CMK (cell line): Measurements from ENCODE around the gene HAGH.

Source experiments
- DNase-seq: peaks from one replicate; pipeline ENCODE4 v3.0.0-alpha.2; 2010; ENCODE audit warnings: low read depth

HAGH gene

GRCh38 chr16:1773703-1774447, 52.8 kb downstream of the HAGH start:
- DNase-seq, result no peak

- DNase-seq, result peak; percentile 74
These were observed 53.5 kb downstream of the HAGH start, which contains the start of gene MRPS34 for GRCh38 chr16:1772908-1773702. TSS of gene MRPS34 (minus strand) at chr16:1773134. CDS start at chr16:1773119, 15 bp downstream.

GRCh38 chr16:1772362-1772907, 54.2 kb downstream of the HAGH start, which contains the start of gene EME2:
TSS of gene EME2 (plus strand) at chr16:1772810. CDS start at chr16:1773228, 418 bp downstream.
- no peak for DNase-seq

DNA sequence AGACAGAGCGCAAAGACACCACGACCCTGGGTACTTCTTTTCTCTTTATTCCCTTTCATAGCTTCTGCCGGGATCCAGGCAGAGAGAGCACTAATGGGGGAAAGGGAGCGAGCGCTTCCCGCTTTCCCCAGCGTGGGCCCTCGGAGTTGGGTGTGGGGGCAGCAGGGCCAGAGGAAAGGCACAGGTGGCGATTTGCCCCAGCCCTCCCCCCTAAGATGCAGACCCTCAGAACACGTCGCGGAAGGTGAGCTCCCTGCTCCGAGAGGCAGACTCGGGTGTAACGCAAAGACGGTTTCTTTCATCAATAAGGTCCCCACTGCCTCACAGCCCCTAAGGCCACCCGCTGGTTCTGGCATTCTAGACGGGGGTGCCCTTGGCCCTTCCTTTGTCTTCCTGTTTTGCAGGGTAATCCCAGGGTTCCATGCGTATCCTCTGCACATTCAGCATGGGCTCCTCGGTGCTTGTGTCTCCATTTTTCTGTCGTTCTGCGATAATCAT, 54.7 kb downstream of the HAGH start:
- no peak for DNase-seq

- DNase-seq, result no peak
These were observed 55.3 kb downstream of the HAGH start, which contains the start of gene NME3 for GRCh38 chr16:1771188-1771863. TSS of gene NME3 (minus strand) at chr16:1771543. CDS start at chr16:1771534, 9 bp downstream.

GRCh38 chr16:1770328-1771187, 56.1 kb downstream of the HAGH start:
- no peak for DNase-seq

GRCh38 chr16:1769402-1770300, 57.0 kb downstream of the HAGH start:
- DNase-seq, result no peak

DNA sequence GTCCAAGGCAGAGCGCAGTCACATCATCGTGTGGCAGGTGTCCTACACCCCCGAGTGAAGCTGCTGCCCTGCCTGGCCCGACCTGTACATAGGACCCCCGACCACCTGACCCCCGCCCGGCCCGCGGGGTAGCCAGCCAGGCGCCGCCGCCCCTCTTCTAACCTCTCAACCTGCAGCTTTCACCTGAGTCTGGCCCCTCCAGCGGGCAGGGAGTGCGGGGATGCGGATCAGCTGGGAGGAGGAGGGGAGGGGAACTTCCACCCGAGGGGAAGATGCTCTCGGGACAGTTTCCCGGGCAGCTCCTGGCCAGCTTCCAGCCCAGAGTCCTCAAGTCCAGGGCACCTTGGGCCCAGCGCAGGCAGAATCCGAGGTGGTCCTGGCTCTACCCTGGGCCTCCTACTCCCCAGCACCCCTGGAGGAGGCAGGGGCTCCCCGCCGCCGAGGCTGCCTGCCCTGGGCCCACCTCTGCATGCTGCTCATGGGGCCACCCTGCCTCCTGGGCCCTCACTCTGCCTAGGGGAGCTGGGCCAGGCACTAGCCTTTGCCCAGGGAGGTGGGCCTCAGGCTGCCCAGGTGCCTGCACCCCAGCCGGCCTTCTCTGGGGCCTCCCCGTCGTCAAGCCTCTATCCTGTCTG, 57.7 kb downstream of the HAGH start:
- no peak for DNase-seq

- DNase-seq, result no peak
These were observed 58.4 kb downstream of the HAGH start for GRCh38 chr16:1768061-1768766.

DNA sequence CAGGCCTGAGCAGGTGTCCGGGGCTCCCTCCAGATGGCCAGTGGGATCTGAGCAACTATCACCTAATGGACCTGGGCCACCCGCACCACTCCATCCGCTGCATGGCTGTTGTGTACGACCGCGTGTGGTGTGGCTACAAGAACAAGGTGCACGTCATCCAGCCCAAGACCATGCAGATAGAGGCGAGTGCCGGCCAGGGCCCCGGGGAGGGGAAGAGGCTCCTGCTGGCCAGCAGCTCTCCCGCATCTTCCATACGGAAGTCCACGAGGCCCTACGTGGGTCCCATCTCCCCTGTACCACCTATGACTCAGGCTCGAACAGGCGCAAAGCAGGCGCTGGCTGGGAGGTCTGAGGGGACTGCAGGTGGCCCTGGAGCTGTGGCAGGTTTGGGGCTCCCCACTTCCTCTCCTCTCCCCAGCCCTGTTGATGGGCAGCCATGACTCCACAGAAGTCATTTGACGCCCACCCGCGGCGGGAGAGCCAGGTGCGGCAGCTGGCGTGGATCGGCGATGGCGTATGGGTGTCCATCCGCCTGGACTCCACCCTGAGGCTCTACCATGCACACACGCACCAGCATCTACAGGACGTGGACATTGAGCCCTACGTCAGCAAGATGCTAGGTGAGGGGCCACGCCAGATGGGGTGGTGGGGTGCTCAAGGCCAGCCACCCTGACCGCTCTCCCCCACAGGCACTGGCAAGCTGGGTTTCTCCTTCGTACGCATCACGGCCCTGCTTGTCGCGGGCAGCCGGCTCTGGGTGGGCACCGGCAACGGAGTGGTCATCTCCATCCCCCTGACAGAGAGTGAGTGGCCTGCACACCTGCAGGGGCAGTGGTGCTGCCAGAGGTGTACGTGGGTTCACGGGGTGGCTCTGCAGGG, 59.3 kb downstream of the HAGH start:
- no peak for DNase-seq

GRCh38 chr16:1766701-1767100, 59.9 kb downstream of the HAGH start:
- no peak for DNase-seq

- DNase-seq, result no peak
These were observed 60.4 kb downstream of the HAGH start for GRCh38 chr16:1766231-1766630.

GRCh38 chr16:1765826-1766225, 60.8 kb downstream of the HAGH start:
- DNase-seq, result no peak

DNA sequence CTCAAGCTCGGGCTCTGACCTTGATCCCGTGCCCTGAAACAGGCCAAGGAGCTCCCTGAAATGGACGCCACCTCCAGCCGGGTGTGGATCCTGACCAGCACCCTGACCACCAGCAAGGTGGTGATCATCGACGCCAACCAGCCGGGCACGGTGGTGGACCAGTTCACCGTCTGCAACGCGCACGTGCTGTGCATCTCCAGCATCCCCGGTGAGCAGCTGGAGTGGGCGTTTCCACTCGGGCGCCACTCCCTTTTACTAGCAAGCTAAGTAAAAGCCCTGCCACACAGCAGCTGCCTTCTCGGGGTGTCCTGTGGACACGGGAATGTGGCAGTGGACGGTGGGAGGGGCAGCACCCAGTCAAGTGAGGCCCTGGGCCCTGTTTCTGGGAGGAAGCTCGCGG, 61.7 kb downstream of the HAGH start:
- no peak for DNase-seq

DNA sequence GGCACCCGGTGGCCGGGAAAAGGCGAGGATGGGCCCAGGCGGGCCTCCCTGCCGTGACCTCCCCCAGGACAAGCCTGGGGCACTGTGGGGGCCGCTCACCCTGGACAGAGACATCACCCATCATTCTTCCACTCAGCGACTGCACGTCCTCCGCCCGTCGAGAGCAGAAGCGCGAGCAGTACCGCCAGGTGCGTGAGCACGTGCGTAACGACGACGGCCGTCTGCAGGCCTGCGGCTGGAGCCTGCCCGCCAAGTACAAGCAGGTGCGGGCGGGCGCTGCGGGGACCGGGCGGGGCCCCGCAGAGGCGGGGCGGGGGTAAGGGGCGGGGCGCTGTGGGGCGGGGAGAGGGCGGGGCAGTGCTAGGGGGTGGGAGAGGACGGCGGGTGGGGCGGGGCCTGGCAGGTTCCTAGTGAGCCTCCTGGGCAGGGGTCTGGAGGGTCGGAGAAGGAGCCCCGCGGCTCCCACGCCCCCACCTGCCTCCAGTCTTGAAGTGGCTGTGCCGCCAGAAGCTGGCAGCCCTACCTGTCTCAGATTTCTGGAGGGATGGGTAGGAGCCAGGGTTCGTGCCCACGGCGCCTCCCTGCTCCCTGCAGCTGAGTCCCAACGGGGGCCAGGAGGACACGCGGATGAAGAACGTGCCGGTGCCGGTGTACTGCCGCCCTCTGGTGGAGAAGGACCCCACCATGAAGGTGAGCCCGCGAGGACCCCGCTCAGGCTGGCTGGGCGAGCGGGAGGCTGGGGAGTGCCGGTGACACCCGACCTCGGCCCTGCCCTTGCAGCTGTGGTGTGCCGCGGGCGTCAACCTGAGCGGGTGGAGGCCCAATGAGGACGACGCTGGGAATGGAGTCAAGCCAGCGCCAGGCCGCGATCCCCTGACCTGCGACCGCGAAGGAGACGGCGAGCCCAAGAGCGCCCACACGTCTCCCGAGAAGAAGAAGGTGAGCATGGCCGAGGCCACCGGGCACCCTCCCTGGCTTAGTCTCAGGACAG, 62.8 kb downstream of the HAGH start:
- no peak for DNase-seq

DNA sequence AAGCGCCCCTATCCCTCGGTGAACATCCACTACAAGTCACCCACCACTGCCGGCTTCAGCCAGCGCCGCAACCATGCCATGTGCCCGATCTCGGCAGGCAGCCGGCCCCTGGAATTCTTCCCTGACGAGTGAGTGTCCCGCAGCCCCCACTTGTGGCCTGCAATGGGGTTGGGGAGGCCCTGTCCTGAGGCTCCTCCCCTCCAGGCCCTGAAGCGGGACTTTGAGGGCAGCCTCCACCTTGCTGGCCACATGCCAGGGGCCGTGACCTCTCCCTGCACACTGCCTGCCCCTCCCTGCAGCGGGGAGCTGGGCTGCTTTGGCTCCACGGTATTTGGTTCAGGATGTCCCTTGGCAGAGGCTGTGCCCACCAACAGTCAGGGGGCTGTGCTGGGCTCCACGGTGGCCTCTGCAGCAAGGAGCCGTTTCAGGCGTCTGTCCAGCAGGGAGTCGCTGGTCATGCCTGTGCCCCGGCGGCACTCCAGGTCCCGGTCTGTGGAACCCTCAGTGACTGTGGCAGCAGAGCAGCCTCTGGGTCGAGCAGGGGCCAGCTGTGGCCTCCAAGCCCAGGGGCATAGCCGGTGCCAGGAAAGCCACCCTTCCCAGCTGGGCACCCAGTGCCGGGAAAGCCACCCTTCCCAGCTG, 63.6 kb downstream of the HAGH start:
- no peak for DNase-seq
